Occipital lobe (tissue), 2 donors: ENCODE measurements around the gene APLP2. TPM values are rescaled to one million over a fixed set of nuclear protein-coding genes. Genes with fewer than 3 reads are reported as not detected.
"Not testable (repeated sequence)": the region's sequence is repeated elsewhere in the genome, so short reads cannot be mapped to it uniquely, and the experiment has no call there.

Experiments
- DNase-seq: peaks from one replicate; lab custom pipeline; 2025; lab: John Stamatoyannopoulos, UW
- total RNA-seq: library from RNA; depleted of rRNA; stranded (reverse); fragments of >200 nt; gene quantifications from one replicate; pipeline ENCODE4 v1.2.3, GENCODE V29; 2014

The APLP2 gene
- total RNA-seq, result 220 TPM

GRCh38 chr11:130069659-130070108 lies at the start of gene APLP2:
Gene APLP2 (plus strand): TSS chr11:130069894. CDS start chr11:130069978, 84 bp downstream.
- peak; percentile 98 for DNase-seq

DNA sequence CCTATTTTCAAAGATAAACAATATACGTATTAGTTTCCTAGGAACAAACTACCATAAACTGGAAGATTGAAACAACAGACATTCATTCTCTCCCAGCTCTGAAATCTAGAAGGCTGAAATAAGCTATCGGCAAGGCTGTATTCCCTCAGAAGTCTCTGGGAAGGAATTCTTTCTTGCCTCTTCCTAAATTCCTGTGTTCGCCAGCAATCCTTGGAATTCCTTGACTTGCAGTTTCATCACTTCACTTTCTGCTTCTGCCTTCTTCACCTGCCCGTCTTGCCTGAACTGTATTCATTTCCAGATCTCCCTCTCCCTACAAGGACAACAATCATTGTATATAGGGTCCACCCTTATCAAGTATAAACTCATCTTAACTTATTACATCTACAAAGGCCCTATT lies 49.4 kb upstream of the APLP2 start:
- no peak for DNase-seq

GRCh38 chr11:130021606-130022005 lies 48.1 kb upstream of the APLP2 start:
- not testable (repeated sequence) for DNase-seq

DNA sequence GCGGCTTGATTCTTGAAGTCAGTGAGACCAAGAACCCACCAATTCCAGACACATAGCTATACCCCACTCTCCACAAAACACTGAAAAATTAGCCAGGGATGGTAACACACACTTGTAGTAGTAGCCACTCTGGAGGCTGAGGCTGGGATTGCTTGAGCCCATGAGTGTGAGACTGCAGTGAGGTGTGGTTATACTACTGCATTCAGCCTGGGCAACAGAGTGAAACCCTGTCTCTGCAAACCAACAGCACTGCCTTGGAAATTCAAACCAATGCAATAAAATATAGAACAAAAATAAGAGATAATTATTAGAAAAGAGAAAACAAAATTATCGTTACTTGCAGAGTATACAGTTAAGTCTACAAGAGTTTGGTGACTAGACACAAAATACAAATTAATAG lies 46.9 kb upstream of the APLP2 start:
- no peak for DNase-seq

DNA sequence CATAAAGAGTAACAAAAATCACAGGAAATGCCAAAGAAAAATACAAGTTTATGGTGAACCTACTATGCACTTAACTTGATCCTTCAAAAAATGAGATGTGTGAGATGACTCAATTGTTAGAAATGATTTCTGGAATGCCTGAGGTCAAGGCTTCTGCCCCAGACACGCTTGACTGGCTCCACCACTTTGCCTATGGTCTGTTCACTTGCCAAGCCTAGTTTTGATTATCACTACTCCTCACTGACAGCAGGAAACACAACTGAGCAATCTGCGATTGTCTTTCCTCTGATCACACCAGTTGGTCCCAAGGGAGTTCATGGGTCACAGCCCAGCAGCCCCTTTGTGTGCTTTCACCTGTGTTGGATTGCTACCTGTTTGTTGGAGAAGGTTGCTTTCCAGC lies 46.5 kb upstream of the APLP2 start:
- DNase-seq, result no peak

- DNase-seq, result no peak
Measured at GRCh38 chr11:130024361-130024760, 45.3 kb upstream of the APLP2 start.

GRCh38 chr11:130025371-130025770 lies 44.3 kb upstream of the APLP2 start:
- no peak for DNase-seq

DNA sequence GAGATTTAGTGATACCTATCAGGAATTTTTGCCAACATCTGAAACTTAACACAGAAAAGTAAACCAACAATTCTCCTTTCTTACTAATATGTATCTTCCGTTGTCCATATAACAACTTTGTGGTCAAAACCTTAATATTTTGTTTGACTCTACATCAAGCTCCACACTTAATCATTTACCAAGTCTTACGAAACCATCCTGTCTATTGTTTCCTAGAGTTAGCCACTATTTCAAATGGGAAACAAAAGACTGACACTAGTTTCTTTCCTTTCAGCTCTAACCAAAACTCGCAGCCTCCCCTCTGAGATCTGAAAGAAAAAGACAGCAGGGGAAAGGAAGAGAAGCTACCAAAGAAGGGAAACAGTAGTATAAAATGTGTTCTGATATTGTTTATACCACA lies 40.6 kb upstream of the APLP2 start:
- DNase-seq, result no peak

- no peak for DNase-seq
Measured at GRCh38 chr11:130031056-130031455, 38.6 kb upstream of the APLP2 start.

DNA sequence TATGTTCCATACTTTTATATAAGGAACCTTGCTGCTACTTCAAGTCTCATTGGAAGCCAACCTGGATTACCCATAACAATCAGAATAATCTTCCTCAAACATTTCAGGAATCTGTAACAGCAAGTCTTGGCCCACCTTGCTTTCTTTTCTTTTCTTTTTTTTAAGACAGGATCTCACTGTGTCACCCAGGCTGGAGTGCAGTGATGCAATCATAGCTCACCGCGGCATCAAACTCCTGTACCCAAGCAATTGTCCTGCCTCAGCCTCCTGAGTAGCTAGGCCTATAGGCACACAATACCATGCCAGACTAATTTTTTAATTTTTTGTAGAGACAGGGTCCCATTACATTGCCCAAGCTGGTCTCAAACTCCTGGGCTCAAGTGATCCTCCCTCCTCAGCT lies 37.7 kb upstream of the APLP2 start:
- no peak for DNase-seq

- no peak for DNase-seq
Measured at GRCh38 chr11:130032931-130033330, 36.8 kb upstream of the APLP2 start.

DNA sequence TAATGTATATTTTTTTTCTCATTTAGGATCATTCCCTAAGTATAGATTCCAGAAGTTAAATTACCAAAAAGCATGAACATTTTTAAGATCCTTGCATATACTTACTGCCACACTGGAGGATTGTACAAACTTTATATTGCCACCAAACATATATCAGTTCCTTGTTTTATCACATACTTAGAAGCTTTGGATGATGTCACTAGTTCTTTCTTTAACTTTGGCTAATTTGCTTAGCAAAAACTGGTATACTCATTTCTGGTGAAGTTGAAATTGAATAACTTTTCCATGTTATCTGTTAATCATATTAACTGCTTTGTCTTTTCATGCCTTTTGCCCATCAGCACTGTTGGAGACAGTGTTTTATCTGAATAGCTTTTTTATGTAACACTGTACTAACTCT lies 35.5 kb upstream of the APLP2 start:
- DNase-seq, result no peak

DNA sequence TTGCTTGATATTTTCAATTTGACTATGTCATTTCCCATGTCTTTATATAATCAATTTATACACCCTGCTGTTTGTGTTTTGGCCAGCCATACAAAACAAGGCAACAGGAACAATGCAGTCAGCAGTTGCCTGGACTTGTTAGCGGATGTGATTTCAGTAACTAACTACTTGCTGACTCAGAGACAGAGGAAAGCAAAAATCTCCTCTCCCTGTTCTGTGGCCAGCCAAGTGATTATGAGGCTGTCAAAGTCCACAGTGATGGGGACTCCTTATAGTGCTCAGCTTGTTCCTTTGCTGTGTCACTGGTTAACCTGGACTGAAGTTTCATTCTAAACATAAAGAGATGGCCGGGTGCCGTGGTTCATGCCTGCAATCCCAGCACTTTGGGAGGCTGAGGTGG lies 32.6 kb upstream of the APLP2 start:
- no peak for DNase-seq

- DNase-seq, result peak; percentile 5
Measured at GRCh38 chr11:130037881-130038585, 31.7 kb upstream of the APLP2 start.

GRCh38 chr11:130040281-130040940 lies 29.3 kb upstream of the APLP2 start:
- DNase-seq, result no peak

DNA sequence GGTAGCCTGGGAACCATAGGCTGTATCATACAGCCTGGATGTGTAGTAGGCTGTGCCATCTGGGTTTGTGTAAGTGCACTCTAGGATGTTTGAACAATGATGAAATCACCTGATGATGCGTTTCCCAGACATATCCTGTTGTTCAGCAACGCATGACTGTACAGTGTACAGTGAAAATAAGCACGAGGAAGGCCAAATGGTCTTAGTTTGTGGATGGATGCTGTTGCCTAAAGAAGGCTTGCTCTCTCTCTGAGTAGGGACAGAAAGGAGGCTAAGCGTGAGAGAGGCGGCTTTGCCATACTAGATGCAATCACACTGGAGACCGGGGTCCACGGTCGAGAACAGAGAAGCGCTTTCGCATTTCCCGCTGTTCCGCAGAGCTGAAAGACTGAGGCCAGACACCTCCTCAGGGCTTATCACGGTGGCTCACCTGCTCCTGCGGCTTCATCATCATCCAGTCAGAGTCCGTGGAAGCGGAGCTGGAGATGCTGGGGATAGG lies 27.6 kb upstream of the APLP2 start:
- DNase-seq, result no peak

GRCh38 chr11:130043575-130043974 lies 26.1 kb upstream of the APLP2 start:
- no peak for DNase-seq

GRCh38 chr11:130047141-130047540 lies 22.6 kb upstream of the APLP2 start:
- no peak for DNase-seq

GRCh38 chr11:130049328-130049771 lies 20.3 kb upstream of the APLP2 start:
- no peak for DNase-seq

- no peak for DNase-seq
Measured at GRCh38 chr11:130050257-130050656, 19.4 kb upstream of the APLP2 start.

DNA sequence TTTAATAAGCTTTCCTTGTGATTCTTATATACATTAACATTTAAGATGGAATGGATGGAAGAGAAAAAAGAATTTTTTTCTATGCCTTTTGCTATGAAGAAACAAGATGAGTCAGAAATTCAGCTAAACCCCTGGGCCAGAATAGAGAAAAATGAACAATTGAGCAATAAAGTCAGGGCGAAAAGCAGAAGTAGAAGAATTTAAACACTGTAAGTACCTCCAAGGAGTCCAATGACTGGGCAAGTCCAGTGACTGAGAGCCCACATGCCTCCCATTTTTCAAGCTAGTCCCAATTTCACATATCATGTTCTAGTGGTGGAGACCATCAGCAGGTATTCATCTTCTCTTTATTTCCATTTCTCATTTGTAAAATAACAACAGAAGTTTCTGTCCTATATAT lies 18.6 kb upstream of the APLP2 start:
- DNase-seq, result no peak

DNA sequence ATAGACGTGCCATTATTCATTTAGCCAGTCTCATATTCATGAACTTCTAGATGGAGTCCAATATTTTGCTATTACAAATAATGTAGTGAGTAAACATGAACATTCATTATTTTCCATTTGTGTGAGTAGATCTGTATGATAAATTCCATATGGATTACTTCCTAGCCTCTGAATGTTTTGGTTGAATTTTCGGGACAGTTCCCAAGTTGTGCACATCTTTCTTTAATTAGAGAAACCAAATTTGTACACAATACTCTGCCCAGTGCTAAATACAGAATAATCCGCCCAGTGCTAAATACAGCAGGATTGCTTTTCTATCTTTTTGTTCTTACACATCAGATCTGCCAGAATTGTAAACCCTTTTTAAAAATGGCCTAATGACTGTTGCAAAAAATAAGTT lies 17.1 kb upstream of the APLP2 start:
- no peak for DNase-seq

- DNase-seq, result no peak
Measured at GRCh38 chr11:130054966-130055365, 14.7 kb upstream of the APLP2 start.
